PC-3 (cell line): ENCODE measurements around the gene FBXO7. TPM values are rescaled to one million over a fixed set of nuclear protein-coding genes. Genes with fewer than 3 reads are reported as not detected.

Source experiments
- ATAC-seq: fragments of 200-7000 bp; cut with Tn5 transposase; 2 replicates; pipeline ENCODE4 v1.9.1; 2020; ENCODE audit warnings: mild to moderate bottlenecking, moderate library complexity
- BruUV-seq: library from RNA; stranded (reverse); fragments of 400-500 nt; replicated peaks from 2 replicates; lab custom pipeline; 2021; lab: Mats Ljungman, UMichigan
- CTCF ChIA-PET: fragments of 300-600 bp; sonication (Branson Sonifier 250); formaldehyde crosslinking; loops from one replicate; lab custom pipeline; 2022; ENCODE audit warnings: antibody characterized with exemption; lab: Charles Lee
- POLR2A ChIA-PET: fragments of 300-600 bp; sonication (Branson Sonifier 250); formaldehyde crosslinking; loops from one replicate; lab custom pipeline; 2022; ENCODE audit warnings: antibody characterized with exemption; ENCODE audit not compliant: unreplicated experiment; lab: Charles Lee
- DNase-seq: peaks from one replicate; pipeline ENCODE4 v3.0.0-alpha.2; 2015
- H2AFZ ChIP-seq: fragments of 300-600 bp; sonication (generic); 2 replicates; pipeline ENCODE4 v1.6.0; 2016; ENCODE audit warnings: antibody characterized with exemption, low read length
- H3F3A ChIP-seq: fragments of 300-600 bp; sonication (generic); one replicate; pipeline ENCODE4 v1.6.0; 2017; ENCODE audit warnings: antibody characterized with exemption, low read length, control low read depth, mild to moderate bottlenecking; ENCODE audit not compliant: unreplicated experiment
- H3K27ac ChIP-seq: fragments of 300-600 bp; sonication (generic); 2 replicates; pipeline ENCODE4 v1.5.1; 2016; ENCODE audit warnings: mild to moderate bottlenecking, low read length
- H3K27me3 ChIP-seq: fragments of 300-600 bp; sonication (generic); 2 replicates; pipeline ENCODE4 v1.6.1; 2016; ENCODE audit warnings: low read length, mixed read lengths
- H3K36me3 ChIP-seq: fragments of 300-600 bp; sonication (generic); 2 replicates; pipeline ENCODE4 v1.6.1; 2016; ENCODE audit warnings: low read depth, mixed run types, low read length, mixed read lengths
- H3K4me1 ChIP-seq: fragments of 300-600 bp; sonication (generic); 2 replicates; pipeline ENCODE4 v1.5.1; 2016; ENCODE audit warnings: low read length; ENCODE audit not compliant: insufficient read depth
- H3K4me2 ChIP-seq: fragments of 300-600 bp; sonication (generic); 2 replicates; pipeline ENCODE4 v1.6.0; 2016; ENCODE audit warnings: low read length
- H3K4me3 ChIP-seq: fragments of 300-600 bp; sonication (generic); 2 replicates; pipeline ENCODE4 v1.5.1; 2016; ENCODE audit warnings: mild to moderate bottlenecking, low read length, mixed read lengths
- H3K79me2 ChIP-seq: fragments of 300-600 bp; sonication (generic); 2 replicates; pipeline ENCODE4 v1.6.1; 2017; ENCODE audit warnings: low read length, mixed read lengths
- H3K9ac ChIP-seq: fragments of 300-600 bp; sonication (generic); 2 replicates; pipeline ENCODE4 v1.6.0; 2016; ENCODE audit warnings: mild to moderate bottlenecking, low read length
- H3K9me2 ChIP-seq: fragments of 300-600 bp; sonication (generic); replicated peaks from 2 replicates; pipeline ENCODE4 v1.6.1; 2016; ENCODE audit warnings: mixed run types, low read length, mixed read lengths
- H3K9me3 ChIP-seq: fragments of 300-600 bp; sonication (generic); 2 replicates; pipeline ENCODE4 v1.6.1; 2016; ENCODE audit warnings: low read length, mixed read lengths
- H4K20me1 ChIP-seq: fragments of 300-600 bp; sonication (generic); 2 replicates; pipeline ENCODE4 v1.6.1; 2016; ENCODE audit warnings: low read length, mixed read lengths
- EZH2 ChIP-seq: fragments of 300-600 bp; sonication (generic); IDR thresholded peaks from one replicate; pipeline ENCODE4 v1.6.1; 2017; ENCODE audit warnings: antibody characterized with exemption, mild to moderate bottlenecking, low read length; ENCODE audit not compliant: unreplicated experiment
- EZH2phosphoT487 ChIP-seq: fragments of 300-600 bp; sonication (generic); IDR thresholded peaks from 2 replicates; pipeline ENCODE4 v1.6.1; 2018; ENCODE audit warnings: mild to moderate bottlenecking, antibody characterized with exemption, low read length, borderline replicate concordance
- intact Hi-C: fragments of 100-400 bp; cut with micrococcal nuclease; formaldehyde crosslinking; loops from 2 replicates; pipeline ENCODE4 v1.9.0; 2023
- total RNA-seq: library from RNA; depleted of rRNA; stranded (reverse); fragments of >200 nt; gene quantifications from 2 replicates; pipeline ENCODE4 v1.2.3, GENCODE V29; 2014; rRNA removed
- TF ChIP-seq, protein P1 (sequence below): fragments of 300-600 bp; sonication (generic); conservative IDR thresholded peaks from 2 replicates; pipeline ENCODE4 v1.5.1; 2017; ENCODE audit warnings: antibody characterized with exemption, low read depth, mild to moderate bottlenecking, low read length

FBXO7 gene
- total RNA-seq, 1 experiment from 2014 or later: 43.6 TPM

DNA sequence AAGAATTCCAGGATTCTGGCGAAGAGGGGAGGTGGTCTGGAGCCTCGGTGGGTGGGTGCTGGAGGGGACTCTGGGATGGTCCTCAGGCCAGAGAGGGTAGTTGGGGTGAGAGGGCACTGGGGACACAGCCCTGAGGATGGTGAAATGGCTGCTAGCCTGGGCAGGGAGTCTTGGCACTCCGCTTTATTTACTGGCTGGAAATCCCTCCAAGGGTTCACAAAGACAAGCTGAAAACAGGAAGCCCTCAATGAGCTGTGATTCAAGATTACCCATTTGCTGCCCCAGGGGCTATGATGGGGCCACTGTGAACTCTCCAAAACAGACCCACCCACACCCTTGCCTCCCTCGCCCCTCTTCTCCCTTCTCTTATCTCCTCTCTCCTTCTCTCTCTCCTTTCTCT lies 71.9 kb downstream of the FBXO7 start:
- POLR2A ChIA-PET: no interaction called here
- Histone ChIP-seq H3K79me2 (no peaks in the 10 kb centered on the region), H3K9me3 (no peaks in the 10 kb centered on the region), H2AFZ (no peak overlapping the region), H3F3A (no peaks in the 10 kb centered on the region), H3K4me1 (no peaks in the 10 kb centered on the region), H4K20me1 (no peaks in the 10 kb centered on the region), H3K9me2 (no peaks in the 10 kb centered on the region), H3K27ac (no peak overlapping the region), H3K9ac (no peak overlapping the region), H3K4me3 (no peak overlapping the region), H3K36me3 (no peaks in the 10 kb centered on the region), H3K4me2 (no peak overlapping the region), H3K27me3 (no peaks in the 10 kb centered on the region; the same call in 1 of the 2 replicates)
- no peak for ATAC-seq
- no peak for DNase-seq
- no TSS peak for BruUV-seq
- CTCF ChIA-PET: no interaction called here
- TF ChIP-seq, protein P1, sequence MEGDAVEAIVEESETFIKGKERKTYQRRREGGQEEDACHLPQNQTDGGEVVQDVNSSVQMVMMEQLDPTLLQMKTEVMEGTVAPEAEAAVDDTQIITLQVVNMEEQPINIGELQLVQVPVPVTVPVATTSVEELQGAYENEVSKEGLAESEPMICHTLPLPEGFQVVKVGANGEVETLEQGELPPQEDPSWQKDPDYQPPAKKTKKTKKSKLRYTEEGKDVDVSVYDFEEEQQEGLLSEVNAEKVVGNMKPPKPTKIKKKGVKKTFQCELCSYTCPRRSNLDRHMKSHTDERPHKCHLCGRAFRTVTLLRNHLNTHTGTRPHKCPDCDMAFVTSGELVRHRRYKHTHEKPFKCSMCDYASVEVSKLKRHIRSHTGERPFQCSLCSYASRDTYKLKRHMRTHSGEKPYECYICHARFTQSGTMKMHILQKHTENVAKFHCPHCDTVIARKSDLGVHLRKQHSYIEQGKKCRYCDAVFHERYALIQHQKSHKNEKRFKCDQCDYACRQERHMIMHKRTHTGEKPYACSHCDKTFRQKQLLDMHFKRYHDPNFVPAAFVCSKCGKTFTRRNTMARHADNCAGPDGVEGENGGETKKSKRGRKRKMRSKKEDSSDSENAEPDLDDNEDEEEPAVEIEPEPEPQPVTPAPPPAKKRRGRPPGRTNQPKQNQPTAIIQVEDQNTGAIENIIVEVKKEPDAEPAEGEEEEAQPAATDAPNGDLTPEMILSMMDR: no peak
- no peak for TF ChIP-seq EZH2
- TF ChIP-seq EZH2phosphoT487: no peak
- intact Hi-C loops: no loop called here

DNA sequence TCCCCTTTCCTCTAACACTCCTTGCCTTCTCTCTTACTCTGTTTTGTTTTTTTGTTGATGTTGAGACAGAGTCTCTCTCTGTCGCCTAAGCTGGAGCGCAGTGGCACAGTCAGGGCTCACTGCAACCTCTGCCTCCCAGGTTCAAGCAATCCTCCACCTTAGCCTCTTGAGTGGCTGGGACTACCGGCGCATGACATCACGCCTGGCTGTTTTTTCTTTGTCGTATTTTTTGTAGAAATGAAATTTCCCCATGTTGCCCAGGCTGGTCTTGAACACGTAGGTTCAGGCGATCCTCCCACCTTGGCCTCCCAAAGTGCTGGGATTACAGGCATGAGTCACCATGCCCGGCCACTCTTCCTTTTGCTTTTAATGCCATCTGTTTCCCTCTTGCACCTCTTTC lies 72.3 kb downstream of the FBXO7 start:
- no peaks in the 10 kb centered on the region for H3K79me2 ChIP-seq
- TF ChIP-seq EZH2: no peak
- TF ChIP-seq EZH2phosphoT487: no peak
- H3K4me3 ChIP-seq: no peak overlapping the region
- DNase-seq (no peak), ATAC-seq (no peak)
- H3K9me3 ChIP-seq: no peaks in the 10 kb centered on the region
- H3K4me2 ChIP-seq: no peak overlapping the region
- H3K9ac ChIP-seq: no peak overlapping the region
- ChIA-PET POLR2A (no interaction called here), CTCF (no interaction called here)
- intact Hi-C loops: no loop called here
- no peaks in the 10 kb centered on the region for H3K36me3 ChIP-seq
- BruUV-seq: no TSS peak
- no peaks in the 10 kb centered on the region for H3K9me2 ChIP-seq
- no peaks in the 10 kb centered on the region for H4K20me1 ChIP-seq
- H2AFZ ChIP-seq: no peak overlapping the region
- H3K27ac ChIP-seq: no peak overlapping the region
- H3K27me3 ChIP-seq: no peaks in the 10 kb centered on the region; the same call in 1 of the 2 replicates
- no peaks in the 10 kb centered on the region for H3K4me1 ChIP-seq
- no peaks in the 10 kb centered on the region for H3F3A ChIP-seq

DNA sequence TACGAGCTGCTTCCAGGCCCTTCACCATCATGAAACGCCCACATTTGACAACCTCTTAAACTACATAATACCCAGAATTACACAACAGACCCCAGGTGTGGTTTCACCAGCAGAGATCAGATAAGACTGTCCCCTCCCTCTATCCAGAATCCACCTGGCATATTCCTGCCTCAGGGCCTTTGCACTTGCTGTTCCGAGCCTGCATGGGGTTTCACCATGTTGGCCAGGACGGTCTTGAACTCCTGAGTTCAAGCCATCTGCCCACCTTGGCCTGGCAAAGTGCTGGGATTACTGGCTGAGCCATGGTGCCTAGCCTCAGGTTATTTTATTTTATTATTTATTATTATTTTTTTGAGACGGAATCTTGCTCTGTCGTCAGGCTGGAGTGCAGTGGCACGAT lies 73.4 kb downstream of the FBXO7 start:
- Histone ChIP-seq H3K4me1 (no peaks in the 10 kb centered on the region), H3K27me3 (no peaks in the 10 kb centered on the region; the same call in 1 of the 2 replicates), H3K36me3 (no peaks in the 10 kb centered on the region), H4K20me1 (no peaks in the 10 kb centered on the region), H3K4me2 (no peak overlapping the region), H3K79me2 (no peaks in the 10 kb centered on the region), H3K4me3 (no peak overlapping the region), H3F3A (no peaks in the 10 kb centered on the region), H3K9me3 (no peaks in the 10 kb centered on the region), H2AFZ (no peak overlapping the region), H3K27ac (no peak overlapping the region), H3K9me2 (no peaks in the 10 kb centered on the region), H3K9ac (no peak overlapping the region)
- ChIA-PET CTCF (no interaction called here), POLR2A (no interaction called here)
- intact Hi-C loops: no loop called here
- TF ChIP-seq EZH2: no peak
- ATAC-seq (no peak), DNase-seq (no peak)
- BruUV-seq: no TSS peak

Other genes starting within 250 kb of the FBXO7 start
- not detected in 2 replicates for gene SLC5A4, start 219.5 kb upstream of the FBXO7 start, total RNA-seq
- not detected in 2 replicates for gene RFPL3, start 116.9 kb upstream of the FBXO7 start, total RNA-seq
- gene RTCB, start 62.6 kb upstream of the FBXO7 start, total RNA-seq: 136 and 146 TPM in 2 replicates
- gene BPIFC, start 10.4 kb upstream of the FBXO7 start, total RNA-seq: not detected in 2 replicates